K562 (cell line): ENCODE data around the gene CLDN14. TPM values are rescaled to one million over a fixed set of nuclear protein-coding genes. Genes with fewer than 3 reads are reported as not detected.
A peak's percentile ranks its signal among the peaks of the same experiment; 100 is the strongest.

Experiments
- ATAC-seq: fragments of 200-7000 bp; cut with Tn5 transposase; 3 replicates; pipeline ENCODE4 v1.9.1; 2020; ENCODE audit warnings: moderate library complexity
- BruUV-seq: library from RNA; stranded (reverse); fragments of 400-500 nt; replicated peaks from 2 replicates; lab custom pipeline; 2021; lab: Mats Ljungman, UMichigan
- CTCF ChIA-PET: fragments of 300-600 bp; formaldehyde crosslinking; extraction: SDS; loops from one replicate; lab custom pipeline; 2021; ENCODE audit warnings: low intra/inter-chr PET ratio; lab: Yijun Ruan, JAX
- POLR2A ChIA-PET: fragments of 300-600, 350-650 bp; sonication (Branson Sonifier 250); formaldehyde crosslinking; extraction: SDS; loops from one replicate; lab custom pipeline; 2021; ENCODE audit warnings: antibody characterized with exemption, inconsistent platforms; lab: Yijun Ruan, JAX
- DNase-seq, 4 experiments: peaks; one replicate each; pipeline versions ENCODE4 v3.0.0 to v3.0.0-alpha.2; 2011 to 2018; ENCODE audit warnings: low spot score in 3 of 4, mixed read lengths in 3 of 4; ENCODE audit errors: extremely low read depth in 1 of 4
- FAIRE-seq: peaks from 2 replicates; lab custom pipeline; 2011; peaks lifted over from hg19 to GRCh38; lab: Jason Lieb, UNC
- H2AFZ ChIP-seq: 2 replicates; pipeline ENCODE4 v1.6.0; 2011; ENCODE audit warnings: low read depth, low read length, control low read depth, inconsistent platforms
- H3K27ac ChIP-seq: fragments of 200-600 bp; 3 replicates; pipeline ENCODE4 v1.8.0; 2011; ENCODE audit warnings: low read depth, mild to moderate bottlenecking, control low read depth, inconsistent platforms, low read length, moderate library complexity, mixed read lengths; ENCODE audit errors: extremely low read depth
- H3K27me3 ChIP-seq, 2 experiments: fragments of 300-600 bp in 1 of 2; 2 replicates in 1 of 2; 3 replicates in 1 of 2; pipeline versions ENCODE4 v1.6.0 to v1.8.0; 2011; ENCODE audit warnings: inconsistent platforms in 2 of 2, low read length in 2 of 2, mild to moderate bottlenecking in 1 of 2, mixed read lengths in 1 of 2, moderate library complexity in 1 of 2; ENCODE audit not compliant: control insufficient read depth in 2 of 2, insufficient read depth in 2 of 2
- H3K36me3 ChIP-seq: fragments of 300-600 bp; 3 replicates; pipeline ENCODE4 v1.8.0; 2011; ENCODE audit warnings: mild to moderate bottlenecking, low read length, inconsistent platforms; ENCODE audit not compliant: control insufficient read depth, insufficient read depth
- H3K4me1 ChIP-seq, 2 experiments: fragments of 200-600 bp in 1 of 2; replicated peaks in 1 of 2; 2 replicates in 1 of 2; 3 replicates in 1 of 2; pipeline versions ENCODE4 v1.5.1 to v1.8.0; 2011; ENCODE audit warnings: inconsistent platforms in 2 of 2, low read length in 2 of 2, mild to moderate bottlenecking in 1 of 2, mixed read lengths in 1 of 2, moderate library complexity in 1 of 2; ENCODE audit not compliant: control insufficient read depth in 2 of 2, insufficient read depth in 2 of 2
- H3K4me2 ChIP-seq: 2 replicates; pipeline ENCODE4 v1.6.1; 2011; ENCODE audit warnings: low read length, control low read depth, inconsistent platforms, mixed read lengths; ENCODE audit not compliant: insufficient read depth
- H3K4me3 ChIP-seq: fragments of 200-600 bp; sonication (generic), shearing (Covaris generic); 2 replicates; pipeline ENCODE4 v1.5.1; 2016; ENCODE audit warnings: control low read depth, inconsistent platforms
- H3K79me2 ChIP-seq: fragments of 200-600 bp; 3 replicates; pipeline ENCODE4 v1.8.0; 2011; ENCODE audit warnings: low read length, inconsistent platforms; ENCODE audit not compliant: control insufficient read depth, insufficient read depth
- H3K9ac ChIP-seq, 2 experiments: 2 replicates each; pipeline versions ENCODE4 v1.6.0 to v1.6.1; 2011; ENCODE audit warnings: low read depth in 2 of 2, low read length in 2 of 2, control low read depth in 1 of 2, inconsistent platforms in 1 of 2, mild to moderate bottlenecking in 1 of 2, mixed read lengths in 1 of 2; ENCODE audit not compliant: insufficient read depth in 1 of 2
- H3K9me1 ChIP-seq: one replicate; pipeline ENCODE4 v1.6.0; 2011; ENCODE audit warnings: inconsistent platforms, mild to moderate bottlenecking, low read length, moderate library complexity; ENCODE audit not compliant: control insufficient read depth, insufficient read depth
- H3K9me3 ChIP-seq: replicated peaks from 2 replicates; pipeline ENCODE4 v1.5.1; 2011; ENCODE audit warnings: low read depth, low read length, inconsistent platforms; ENCODE audit not compliant: control insufficient read depth, insufficient read depth
- H4K20me1 ChIP-seq: replicated peaks from 2 replicates; pipeline ENCODE4 v1.6.1; 2011; ENCODE audit warnings: low read length, inconsistent platforms, mixed read lengths; ENCODE audit not compliant: control insufficient read depth, insufficient read depth
- C11orf30 ChIP-seq: fragments of 450-650 bp; IDR thresholded peaks from 2 replicates; pipeline ENCODE4 v1.6.1; 2016; ENCODE audit warnings: low read depth, mild to moderate bottlenecking
- KDM1A ChIP-seq, 2 experiments: fragments of 450-650 bp; IDR thresholded peaks; 2 replicates each; pipeline ENCODE4 v1.6.1; 2016; ENCODE audit warnings: mild to moderate bottlenecking in 2 of 2
- MAZ ChIP-seq, 2 experiments: fragments of 450-650 bp in 1 of 2; sonication (generic) in 1 of 2; formaldehyde crosslinking; IDR thresholded peaks in 1 of 2; conservative IDR thresholded peaks in 1 of 2; 2 replicates each; pipeline versions ENCODE4 v1.4.0 to v1.5.0; 2020; ENCODE audit warnings: mild to moderate bottlenecking in 1 of 2, missing genetic modification reagents in 1 of 2
- SRSF3 ChIP-seq: fragments of 200-400 bp; formaldehyde crosslinking; IDR thresholded peaks from 2 replicates; pipeline ENCODE4 v1.6.1; 2016; ENCODE audit warnings: mild to moderate bottlenecking, low read length, moderate library complexity; ENCODE audit not compliant: insufficient read depth
- ZNF212 ChIP-seq: fragments of 450-650 bp; formaldehyde crosslinking; IDR thresholded peaks from 2 replicates; pipeline ENCODE4 v1.4.0; 2020; ENCODE audit warnings: mild to moderate bottlenecking
- ZNF316 ChIP-seq: fragments of 450-650 bp; IDR thresholded peaks from 2 replicates; pipeline ENCODE4 v1.6.1; 2016
- ZNF644 ChIP-seq: fragments of 200-800 bp; sonication (Bioruptor generic); IDR thresholded peaks from 2 replicates; pipeline ENCODE4 v1.6.1; 2016; ENCODE audit warnings: low read depth, missing genetic modification characterization, missing compliant biosample characterization
- WGBS: fragments of 100-300 bp; shearing (Covaris generic); methylation state at CpG from one replicate; pipeline ENCODE4 v1.1.6; 2016; ENCODE audit warnings: low coverage, mixed read lengths; ENCODE audit not compliant: insufficient coverage; ENCODE audit errors: missing lambda C conversion rate; 5-methylcytosine and 5-hydroxymethylcytosine counted together
- in situ Hi-C: fragments of 300-500 bp; cut with MboI; formaldehyde crosslinking; loops from 4 replicates; pipeline ENCODE4 v1.15.0; 2018; ENCODE audit warnings: inconsistent platforms, mixed read lengths
- intact Hi-C: fragments of 100-400 bp; cut with micrococcal nuclease; formaldehyde crosslinking; loops from 2 replicates; pipeline ENCODE4 v1.14.2; 2022
- polyA plus RNA-seq, 8 experiments: library from polyadenylated mRNA; depleted of rRNA in 4 of 8; stranded (reverse) in 5 of 8; unstranded in 3 of 8; fragments of >200 nt; fragmentation: Nextera tagmentation in 2 of 8; fragmentation: Illumina TruSeq in 1 of 8; extraction: Ambion mirVana in 2 of 8; extraction: Trizol in 1 of 8; gene quantifications; 2 replicates each; pipeline versions ENCODE4 v1.2.1 to v1.2.3, GENCODE V29; 2011 to 2014; ENCODE audit warnings: inconsistent platforms in 1 of 8, missing spikeins in 1 of 8
- total RNA-seq, 7 experiments: library from RNA; depleted of rRNA in 6 of 7; stranded (reverse); fragments of >200 nt in 6 of 7; fragmentation: Illumina TruSeq in 2 of 7; extraction: Trizol in 2 of 7; gene quantifications; 2 replicates each; pipeline versions ENCODE4 v1.2.1 to v1.2.3, GENCODE V29; 2011 to 2021; ENCODE audit warnings: low replicate concordance in 1 of 7

CLDN14 gene
- total and polyA plus RNA-seq, 9 of the 15 experiments (the other 6 are each of a cell fraction or from before 2014, with no cell fraction given), result not detected

DNA sequence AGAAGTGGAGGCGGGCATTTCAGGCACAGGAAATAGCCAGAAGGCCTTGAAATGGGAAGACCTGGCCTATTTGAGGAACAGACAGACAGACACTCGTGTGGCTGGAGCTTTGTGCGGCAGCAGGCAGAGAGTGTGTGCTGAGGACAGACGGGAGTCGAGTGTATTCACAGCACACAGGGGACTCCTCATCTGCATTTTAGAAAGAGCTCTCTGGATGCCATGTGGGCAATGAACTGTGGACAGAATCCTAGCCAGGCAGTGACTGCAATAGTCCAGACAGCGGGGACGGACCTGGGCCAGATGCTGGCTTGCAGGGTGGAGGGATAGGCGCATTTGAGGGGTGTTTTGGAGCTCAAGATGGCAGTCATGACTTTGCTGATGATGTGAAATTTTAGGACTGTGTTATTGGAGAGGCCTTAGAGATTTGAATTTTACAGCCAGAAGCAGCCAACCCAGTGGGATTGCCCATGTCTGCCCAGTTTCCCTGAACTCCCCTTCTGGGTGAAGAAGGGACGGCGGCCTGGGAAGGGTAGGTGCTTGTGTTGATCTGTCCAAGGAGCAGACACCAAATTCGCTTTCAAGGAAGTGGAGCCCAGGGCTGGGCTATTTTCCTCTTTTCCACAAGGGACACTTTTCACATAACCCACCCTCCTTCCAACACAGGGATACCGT is 51.0 kb downstream of the CLDN14 start:
- peaks cover 9 to 13% of the 10 kb centered on the region in 2 experiments; a peak in 4 of 5 replicates for H3K27me3 ChIP-seq
- H3K27ac ChIP-seq, result no peak overlapping the region; the same call in 2 of the 3 replicates
- POLR2A ChIA-PET, result interaction anchor here (0.5 to 1.3 kb wide), 10 partner anchors 9 to 207 kb away, joined by 3 to 5 read pairs (median 3); no protein-coding TSS in a partner anchor
- no peaks in the 10 kb centered on the region for H3K9me3 ChIP-seq
- H3K4me2 ChIP-seq, result peak overlapping the region; percentile 62; the same call in 1 of the 2 replicates
- H3K79me2 ChIP-seq, result no peaks in the 10 kb centered on the region
- H3K4me3 ChIP-seq, result no peak overlapping the region
- peaks cover 19 to 20% of the 10 kb centered on the region in 2 experiments for H3K4me1 ChIP-seq
- no peaks in the 10 kb centered on the region for H3K36me3 ChIP-seq
- H3K9ac ChIP-seq, result no peak overlapping the region
- in situ Hi-C loops (no loop called here), intact Hi-C loops (no loop called here)
- FAIRE-seq (no peak), ATAC-seq (no peak), DNase-seq (no peak)
- 69% methylated on average over 12 of the region's 12 CpGs for WGBS
- TF ChIP-seq ZNF644 (tag) (0 out of 2 replicates have a peak, but pooled peaks have one; percentile 13), MAZ (CRISPR knock-in tag; conservative IDR thresholded peaks at IDR 0.05 in 1 of 2, IDR thresholded peaks at IDR 0.05 in 1 of 2) (peak in 1 of 2 experiments; percentile 41; a peak in 1 of 4 replicates), KDM1A (IDR thresholded peaks at IDR 0.05) (0 out of 4 replicates have a peak, but pooled peaks of 1 of the 2 experiments have one; percentile 9), ZNF316 (peak; percentile 68), SRSF3 (no peak), C11orf30 (peak; percentile 62; the same call in 1 of the 2 replicates), ZNF212 (CRISPR knock-in tag) (no peak)
- CTCF ChIA-PET, result no interaction called here
- 0 out of 2 replicates have a peak overlapping the region, but pooled peaks have one; percentile 3 for H2AFZ ChIP-seq
- BruUV-seq, result no TSS peak
- no peaks in the 10 kb centered on the region for H3K9me1 ChIP-seq
- peaks cover 18% of the 10 kb centered on the region for H4K20me1 ChIP-seq
